ENCODE measurements around the gene UACA.
"Not testable (repeated sequence)": the region's sequence is repeated elsewhere in the genome, so short reads cannot be mapped to it uniquely, and the experiment has no call there.

UACA gene

DNA sequence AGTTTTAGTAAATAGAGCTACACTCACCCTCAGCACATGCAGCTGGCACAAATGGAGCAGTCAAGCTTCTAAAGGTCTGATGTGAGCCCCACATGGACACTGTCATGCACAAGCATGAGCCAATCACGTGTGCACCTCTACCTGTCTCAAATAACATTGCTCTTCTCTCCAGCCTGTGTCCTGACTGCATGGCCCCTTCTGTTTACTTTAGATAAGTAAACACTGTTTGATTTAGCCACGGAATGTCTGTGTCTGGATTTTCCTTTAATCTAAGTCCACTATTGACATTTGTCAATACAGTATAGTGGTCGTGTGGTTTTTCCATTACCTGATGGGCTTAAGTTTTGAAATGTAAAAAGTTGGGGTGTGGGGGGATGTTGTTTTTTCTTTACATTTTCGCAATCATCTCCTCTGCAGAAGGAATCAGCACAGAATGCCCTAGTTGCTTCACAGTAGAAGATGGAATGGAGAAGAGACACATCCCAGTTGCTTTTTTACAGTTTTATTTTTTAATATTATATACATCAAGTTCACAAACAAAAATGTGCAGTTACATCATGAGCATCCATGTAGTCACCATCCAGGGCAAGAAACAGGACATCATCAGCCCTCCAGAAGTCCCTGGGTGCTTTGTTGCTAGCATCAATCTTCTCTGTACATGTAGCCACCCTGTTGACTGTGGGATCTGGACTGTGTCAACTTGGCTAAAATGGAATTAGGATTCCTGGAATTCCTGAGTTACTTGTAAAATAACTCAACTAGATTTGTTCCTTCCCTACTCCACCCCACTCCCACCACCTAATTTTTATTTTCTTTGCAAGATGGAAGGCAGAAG, 146.1 kb downstream of the UACA start:
- no peak for DNase-seq

DNA sequence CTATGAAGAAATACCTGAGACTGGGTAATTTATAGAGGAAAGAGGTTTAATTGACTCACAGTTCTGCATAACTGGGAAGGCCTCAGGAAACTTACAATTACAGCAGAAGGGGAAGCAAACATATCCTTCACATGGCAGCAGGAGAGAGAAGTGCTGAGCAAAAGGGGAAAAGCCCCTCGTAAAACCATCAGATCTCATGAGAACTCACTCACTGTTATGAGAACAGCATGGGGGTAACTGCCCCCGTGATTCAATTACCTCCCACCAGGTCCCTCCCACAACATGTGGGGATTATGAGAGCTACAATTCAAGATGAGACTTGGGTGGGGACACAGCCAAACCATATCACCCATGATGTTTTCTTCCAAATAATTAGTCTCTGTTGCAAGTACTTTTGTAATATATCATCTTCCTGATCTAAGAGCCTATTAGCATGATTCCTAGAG, 147.0 kb downstream of the UACA start:
- DNase-seq = not testable (repeated sequence)

DNA sequence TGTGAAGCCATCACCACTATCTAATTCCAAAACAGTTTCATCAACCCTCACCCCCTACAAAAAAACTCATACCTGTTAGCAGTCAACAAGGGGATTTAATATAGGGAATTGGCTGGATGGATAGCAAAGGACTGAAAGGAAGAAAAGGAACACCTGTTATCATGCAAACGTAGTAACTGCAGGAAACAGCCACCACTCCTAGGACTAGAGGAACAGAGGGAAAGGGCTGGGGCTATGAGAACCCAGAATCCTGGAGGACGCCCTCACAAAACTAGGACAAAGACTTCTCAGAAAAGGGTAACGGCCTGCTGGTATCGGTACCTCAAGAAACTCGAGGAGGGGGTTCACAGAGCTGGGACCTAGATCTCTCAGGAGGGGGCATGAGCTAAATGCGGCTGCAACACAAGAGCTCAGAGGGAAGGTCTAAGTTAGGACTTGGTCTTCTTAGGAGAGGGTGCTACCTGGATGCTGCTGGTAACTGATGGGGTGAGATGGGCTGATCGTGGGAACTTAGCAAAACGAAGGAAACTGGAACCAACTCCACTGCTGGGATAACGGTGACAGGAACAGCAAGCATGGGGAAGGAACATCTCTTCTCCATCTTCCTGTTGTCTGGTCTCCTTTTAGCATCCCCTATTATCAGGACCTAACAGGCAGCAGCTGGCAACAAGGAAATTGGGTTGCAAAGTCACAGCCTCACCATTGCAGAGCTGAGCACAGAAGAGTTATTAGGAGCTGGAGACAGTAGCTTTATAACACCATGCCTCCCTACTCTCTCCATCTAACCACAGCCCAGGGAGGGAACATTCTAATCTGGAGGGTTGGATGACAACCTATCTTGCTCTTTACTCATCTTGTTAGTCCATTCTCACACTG, 147.7 kb downstream of the UACA start:
- DNase-seq = no peak

DNA sequence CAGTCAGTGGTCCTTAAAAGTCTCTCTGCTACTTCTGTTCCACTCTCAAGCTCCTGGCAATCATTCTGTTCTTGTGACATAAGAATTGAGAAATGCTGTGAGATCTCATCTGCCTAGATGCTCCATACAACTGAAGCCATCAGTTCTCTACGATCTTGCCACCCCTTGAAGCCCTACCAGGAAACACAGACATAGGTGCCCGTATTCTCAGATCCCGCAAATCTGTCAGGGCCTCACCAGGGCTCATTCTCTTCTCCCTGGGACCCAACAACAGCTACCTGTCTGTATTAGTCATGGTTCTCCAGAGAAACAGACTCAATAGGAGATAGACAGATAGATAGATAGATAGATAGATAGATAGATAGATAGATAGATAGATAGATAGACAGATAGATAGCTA, 149.1 kb downstream of the UACA start:
- no peak for DNase-seq

GRCh38 chr15:70613271-70613670, 150.1 kb downstream of the UACA start:
- DNase-seq = no peak

DNA sequence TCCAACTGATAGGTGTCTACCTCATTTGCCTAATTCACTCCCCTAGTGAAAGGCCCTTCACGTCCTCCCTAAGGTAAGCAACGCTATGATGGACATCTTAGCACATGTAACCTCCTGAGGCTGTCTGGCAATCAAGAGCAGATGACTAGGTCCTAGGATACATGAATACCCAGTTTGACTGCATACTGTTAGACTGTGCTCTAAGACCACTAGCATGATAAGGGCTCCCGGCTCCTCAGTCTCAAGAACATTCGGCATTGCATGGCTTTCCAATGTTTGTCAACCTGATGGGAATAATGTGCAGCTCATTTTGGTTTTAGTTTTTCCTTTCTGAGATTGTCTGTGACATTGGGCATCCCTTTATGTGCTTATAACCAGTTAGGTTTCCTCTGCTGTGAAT, 152.1 kb downstream of the UACA start:
- no peak for DNase-seq

DNA sequence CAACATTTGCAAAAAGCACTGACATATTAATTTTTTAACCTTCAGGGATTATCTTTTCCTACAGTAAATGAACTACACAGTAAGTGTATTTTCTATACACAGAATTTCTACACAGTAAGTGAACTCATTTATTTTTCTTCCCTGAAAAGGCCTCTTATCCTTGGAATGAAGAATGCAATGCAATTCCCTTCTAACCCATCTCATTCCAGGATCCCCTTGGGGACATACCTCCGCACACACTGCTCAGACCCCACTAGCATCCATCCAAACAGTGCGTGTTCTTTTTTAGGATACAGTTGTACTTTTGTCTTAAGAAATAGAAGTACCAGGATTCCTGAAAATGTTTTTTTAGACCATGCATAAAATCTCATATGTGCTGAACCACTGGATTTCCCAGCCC, 152.8 kb downstream of the UACA start:
- no peak for DNase-seq

- DNase-seq = no peak
Measured at GRCh38 chr15:70609889-70610288, 153.5 kb downstream of the UACA start.

DNA sequence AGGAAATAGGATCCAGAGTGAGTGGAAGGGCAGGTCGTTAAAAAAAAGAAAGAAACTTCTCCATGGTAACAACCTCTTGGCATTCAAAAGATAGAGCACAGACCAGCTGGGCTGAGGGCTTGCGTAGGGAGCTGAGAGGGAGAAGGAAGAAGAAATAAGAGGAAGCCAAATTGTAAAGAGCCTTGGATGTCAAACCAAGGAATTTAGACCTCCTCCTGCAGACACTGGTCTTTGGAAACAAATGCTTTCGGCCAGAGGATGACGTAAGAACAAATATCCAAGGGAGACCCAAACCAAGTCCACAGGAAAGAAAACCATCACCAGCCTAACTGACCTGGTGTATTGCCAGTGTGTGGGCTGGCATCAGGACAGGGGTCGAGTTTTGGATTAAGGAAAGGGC, 155.2 kb downstream of the UACA start:
- no peak for DNase-seq

- no peak for DNase-seq
Measured at GRCh38 chr15:70605606-70606410, 157.6 kb downstream of the UACA start.

- DNase-seq = no peak
Measured at GRCh38 chr15:70604666-70605315, 158.6 kb downstream of the UACA start.
